RPMI7951 (cell line): Measurements from ENCODE around the gene EIF4H. TPM values are rescaled to one million over a fixed set of nuclear protein-coding genes. Genes with fewer than 3 reads are reported as not detected.
"Not testable (repeated sequence)": the region's sequence is repeated elsewhere in the genome, so short reads cannot be mapped to it uniquely, and the experiment has no call there.

Experiments
- DNase-seq: peaks from one replicate; pipeline ENCODE4 v3.0.0-alpha.2; 2012; ENCODE audit warnings: low read depth
- total RNA-seq: library from RNA; depleted of rRNA; stranded (reverse); fragments of >200 nt; shearing (Covaris generic); gene quantifications from 2 replicates; pipeline ENCODE4 v1.2.3, GENCODE V29; 2014

Gene EIF4H
- total RNA-seq, 1 experiment from 2014 or later: 190 TPM

DNA sequence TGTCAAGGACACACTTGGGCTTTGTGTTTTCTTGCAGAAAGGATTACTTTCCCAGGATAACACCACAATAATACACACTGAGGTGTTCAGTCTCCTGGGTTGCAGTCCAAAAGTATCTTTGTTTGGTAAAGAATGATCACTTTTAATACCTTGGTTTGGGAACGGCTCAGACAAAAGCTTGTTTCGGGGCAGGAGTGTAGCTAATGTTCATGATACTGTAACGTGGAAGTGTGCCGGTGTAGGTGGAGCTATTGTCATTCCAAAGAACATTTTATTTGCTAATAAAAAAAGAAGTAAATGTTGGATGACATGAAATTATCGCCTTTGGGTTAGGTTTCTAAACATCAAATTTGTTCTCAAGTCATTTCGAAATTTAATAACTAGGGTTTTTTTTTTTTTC lies 1.2 kb downstream of the EIF4H start:
- no peak for DNase-seq

DNA sequence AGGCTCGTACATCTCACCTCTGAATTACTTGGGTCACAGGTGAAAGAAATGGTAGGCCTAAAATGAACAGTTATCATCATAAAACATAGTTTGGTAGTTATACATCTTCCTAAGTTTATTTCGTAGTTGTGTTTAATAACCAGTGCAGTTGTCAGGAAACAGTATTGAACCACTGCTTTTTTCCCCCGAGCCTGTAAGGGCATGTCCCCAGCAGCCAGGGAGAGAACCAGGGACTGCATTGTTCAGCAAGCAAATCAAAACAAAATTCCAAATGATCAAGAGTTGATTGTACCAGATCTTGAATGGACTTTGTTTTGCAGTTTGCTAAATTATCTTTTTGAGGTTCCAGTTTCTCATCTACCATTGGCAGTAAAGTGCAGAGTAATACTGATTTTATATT lies 2.4 kb downstream of the EIF4H start:
- DNase-seq: no peak

DNA sequence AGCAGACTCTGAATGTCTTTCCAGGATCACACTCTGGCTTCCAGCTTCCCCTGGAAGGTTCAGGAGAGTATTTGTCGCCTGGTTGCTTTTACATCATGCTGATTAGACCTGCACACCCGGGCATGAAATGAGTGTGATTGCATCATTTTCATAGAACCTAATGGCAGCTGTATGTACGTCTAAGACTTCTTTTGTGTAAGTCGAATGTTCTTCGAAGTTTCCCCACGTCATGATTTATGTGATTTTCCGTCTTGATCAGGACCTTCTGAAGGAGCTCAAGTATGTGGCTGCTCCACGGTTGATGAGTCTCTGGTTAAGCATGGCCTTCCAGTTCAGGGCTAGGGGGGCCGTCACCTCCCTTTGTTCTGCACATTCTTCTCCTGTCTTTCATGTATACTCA lies 4.5 kb downstream of the EIF4H start:
- DNase-seq: no peak

DNA sequence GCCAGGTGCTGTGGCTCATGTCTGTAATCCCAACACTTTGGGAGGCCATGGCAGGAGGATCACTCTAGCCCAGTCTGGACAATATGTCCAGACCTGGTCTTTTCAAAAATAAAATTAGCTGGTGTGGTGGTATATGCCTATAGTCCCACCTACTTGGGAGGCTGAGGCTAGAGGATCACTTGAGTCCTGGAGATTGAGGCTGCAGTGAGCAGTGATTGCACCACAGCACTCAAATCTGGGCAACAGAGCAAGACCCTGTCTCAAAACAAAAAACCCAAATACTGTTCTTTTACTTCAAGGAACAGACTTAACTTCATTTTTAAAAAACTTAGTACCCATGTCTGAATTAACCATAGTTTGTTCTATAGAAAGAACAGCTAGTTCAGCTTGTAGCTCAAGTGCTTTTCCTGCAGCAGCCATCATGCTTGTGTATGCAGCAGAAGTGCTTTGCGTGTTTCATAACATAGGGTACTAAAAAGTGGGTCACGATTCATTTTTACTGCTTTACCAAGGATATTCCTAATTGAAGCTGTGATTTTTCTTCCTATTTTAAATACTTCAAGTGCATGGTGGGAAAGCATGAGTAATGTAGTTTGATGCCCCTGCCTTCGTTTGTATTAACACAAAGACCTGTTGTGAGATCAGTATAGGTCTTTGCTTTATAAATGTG lies 5.9 kb downstream of the EIF4H start:
- no peak for DNase-seq

DNA sequence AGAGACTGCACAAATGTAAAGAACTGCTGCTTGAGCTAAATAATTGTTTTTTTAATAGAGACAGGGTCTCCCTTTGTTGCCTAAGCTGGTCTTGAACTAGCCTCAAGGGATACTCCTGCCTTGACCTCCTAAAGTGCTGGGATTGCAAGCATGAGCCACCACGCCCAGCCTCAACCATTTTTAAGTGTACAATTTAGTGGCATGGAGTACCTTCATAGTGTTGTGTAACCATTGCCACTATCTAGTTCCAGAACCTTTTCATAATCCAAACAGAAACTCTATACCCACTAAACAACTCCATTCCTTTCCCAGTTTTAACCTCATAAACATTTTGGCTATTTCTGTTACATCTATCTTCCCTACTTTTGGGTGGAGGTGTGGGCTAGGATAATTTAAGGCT lies 6.7 kb downstream of the EIF4H start:
- DNase-seq: no peak

DNA sequence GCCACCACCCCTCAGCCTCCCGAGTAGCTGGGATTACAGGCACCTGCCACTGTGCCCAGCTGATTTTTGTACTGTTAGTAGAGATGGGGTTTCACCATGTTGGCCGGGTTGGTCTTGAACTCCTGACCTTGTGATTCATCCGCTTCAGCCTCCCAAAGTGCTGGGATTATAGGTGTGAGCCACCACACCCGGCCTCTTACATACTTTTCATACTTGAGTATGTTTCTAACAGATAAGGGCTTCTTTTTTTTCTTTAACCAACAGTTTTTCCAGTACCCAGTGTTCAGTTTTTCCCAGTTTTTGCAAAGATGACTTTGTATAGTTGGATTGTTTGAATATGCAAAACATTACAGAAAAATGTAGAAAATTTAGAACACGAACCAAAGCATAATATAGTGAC lies 7.7 kb downstream of the EIF4H start:
- no peak for DNase-seq

DNA sequence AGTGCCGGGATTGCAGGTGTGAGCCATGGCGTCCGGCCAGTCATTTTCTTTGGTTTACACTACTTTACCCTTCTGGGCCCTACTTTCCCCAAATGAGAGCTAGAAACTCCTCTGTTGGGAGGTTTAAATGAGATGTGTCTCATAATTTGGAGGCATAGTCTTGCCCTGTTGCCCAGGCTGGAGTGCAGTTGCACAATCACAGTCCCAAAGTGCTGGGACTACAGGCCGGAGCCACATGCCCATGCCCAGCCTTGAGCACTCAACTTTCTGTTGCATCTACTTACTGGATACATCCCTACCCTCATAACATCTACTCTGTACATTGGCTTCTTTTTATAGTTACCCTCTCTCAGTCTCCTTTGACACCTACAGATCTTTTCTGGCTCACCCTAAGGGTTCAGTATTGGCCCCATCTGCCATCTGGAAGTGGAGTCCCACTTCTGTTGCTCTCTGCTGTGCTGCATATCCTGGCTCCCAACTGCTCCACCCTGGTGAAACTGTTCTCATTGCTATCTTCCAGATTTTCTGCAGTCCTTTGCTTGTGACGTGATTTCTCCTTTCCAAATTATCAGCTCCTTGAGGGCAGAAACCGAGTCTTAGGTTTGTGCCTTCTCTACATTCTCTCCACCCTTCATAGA lies 8.4 kb downstream of the EIF4H start:
- no peak for DNase-seq

DNA sequence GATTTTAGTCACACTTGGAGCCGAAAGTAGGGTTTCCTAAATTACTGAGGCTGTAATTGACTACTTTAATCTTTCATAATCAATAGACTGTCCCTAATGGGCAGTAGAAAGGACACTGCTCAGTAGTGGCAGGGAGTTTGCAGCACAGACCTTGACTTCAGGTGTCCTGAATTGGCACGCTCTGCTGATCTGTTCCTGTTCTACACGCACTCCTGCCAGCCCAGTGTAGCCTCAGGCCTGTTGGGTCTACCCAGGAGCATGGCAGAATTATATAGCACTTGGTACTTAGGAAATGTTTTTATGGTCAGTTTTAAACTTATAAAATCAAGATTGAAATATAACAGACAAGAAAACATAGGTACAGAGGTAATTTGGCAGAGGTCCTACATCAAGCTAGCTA lies 9.0 kb downstream of the EIF4H start:
- DNase-seq: no peak

DNA sequence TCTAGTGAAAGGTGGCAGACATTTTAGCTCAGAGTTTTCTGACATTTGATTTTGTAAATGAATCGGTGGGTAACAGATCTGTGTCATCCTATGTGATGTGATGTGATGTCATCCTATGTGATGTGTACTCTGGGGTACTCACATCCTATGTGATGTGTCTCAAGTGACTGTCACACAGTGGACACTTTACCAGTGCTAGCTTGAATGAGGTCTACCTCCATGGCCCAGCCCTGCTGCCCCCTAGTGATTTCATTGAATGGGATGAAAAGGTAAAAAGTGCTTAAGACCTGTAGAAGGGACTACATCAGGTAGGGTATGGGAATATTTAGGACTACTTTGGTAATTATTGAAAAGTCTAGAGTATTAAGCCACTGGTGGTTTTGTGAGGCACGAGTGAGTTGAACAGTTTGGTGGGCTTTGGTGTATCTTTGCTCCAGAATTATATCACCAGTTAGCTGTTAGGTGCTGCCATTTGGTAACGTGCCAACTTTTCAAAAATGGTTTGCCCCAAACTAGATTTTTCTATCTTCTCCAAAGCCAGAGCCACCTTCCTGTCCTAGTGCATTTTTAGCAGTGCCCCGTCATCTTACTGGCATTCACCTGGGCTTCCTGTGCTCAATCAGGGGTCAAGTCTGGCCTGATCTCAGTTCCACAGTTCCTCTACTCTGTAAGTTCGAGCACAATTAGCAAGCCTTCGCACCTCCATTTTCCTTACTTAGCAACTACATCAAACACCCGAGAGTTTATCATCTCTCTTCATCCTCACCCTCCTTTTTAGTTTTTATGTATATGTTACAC lies 9.7 kb downstream of the EIF4H start:
- no peak for DNase-seq

DNA sequence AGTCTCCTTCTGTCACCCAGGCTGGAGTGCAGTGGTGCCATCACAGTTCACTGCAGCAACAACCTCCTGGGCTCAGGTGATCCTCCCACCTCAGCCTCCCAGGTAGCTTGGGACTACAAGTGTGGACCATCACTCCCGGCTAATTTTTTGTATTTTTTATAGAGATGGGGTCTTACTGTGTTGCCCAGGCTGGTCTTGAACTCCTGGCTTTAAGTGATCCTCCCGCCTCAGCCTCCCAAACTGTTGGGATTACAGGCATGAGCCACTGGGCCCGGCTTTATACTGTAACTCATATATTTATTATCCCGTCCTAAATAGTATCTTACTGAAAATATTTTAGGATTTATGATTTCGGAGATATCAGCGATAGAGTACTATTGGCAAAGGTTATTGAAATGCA lies 10.9 kb downstream of the EIF4H start:
- no peak for DNase-seq

DNA sequence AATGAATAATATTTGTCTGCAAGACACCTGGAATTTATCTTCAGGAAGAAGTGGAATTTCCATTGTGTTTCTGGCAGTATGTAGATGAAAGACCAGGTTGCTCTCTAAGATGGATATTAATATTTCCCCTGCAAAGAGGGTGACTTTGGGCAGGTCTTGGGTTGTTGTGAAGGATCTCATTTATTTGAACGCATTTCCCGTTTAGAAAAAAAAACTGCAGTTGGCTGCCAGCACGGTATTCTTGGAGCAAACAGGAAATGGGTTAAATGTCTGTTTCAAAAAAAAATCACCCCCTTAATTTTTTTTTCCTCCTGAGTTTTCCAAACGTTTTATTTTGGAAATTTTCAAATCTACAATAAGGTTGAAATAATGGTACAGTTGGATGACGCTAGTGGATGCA lies 11.5 kb downstream of the EIF4H start:
- no peak for DNase-seq

DNA sequence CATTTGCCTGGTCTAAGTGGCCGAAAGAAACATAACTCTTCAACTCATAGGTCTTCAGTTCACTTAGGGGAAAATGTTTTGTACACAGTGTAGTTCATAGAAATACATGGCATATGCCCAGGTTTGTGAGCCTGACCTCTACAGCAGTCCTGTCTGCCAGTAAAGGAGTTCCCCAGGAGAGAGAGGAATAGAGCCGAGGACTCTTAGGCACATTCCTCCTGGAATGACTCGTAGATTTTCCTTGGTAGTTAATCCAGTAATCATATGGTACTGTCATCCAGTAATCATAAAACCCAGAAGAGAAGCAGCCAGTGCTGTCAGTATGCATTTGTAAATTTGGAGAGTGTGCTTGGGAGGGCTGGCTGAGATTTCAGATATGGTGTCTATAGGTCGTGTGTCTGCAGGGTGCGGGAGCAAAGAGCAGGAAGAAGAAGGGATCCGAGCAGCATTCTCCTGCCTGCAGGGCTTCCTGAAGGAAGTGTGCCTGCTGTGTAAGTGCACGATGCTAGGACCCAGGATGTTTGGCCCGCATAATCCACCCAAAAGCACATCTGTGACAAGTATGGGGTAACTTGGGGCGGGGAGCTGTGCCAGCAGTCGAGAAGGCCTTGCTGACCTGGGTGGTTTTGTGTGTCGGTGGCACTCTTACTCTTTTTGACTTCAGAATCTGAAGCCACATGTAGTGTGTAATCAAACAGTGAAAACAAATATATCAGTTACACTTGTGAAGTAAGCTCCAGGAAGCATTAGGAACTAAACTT lies 13.9 kb downstream of the EIF4H start:
- peak; percentile 47 for DNase-seq

DNA sequence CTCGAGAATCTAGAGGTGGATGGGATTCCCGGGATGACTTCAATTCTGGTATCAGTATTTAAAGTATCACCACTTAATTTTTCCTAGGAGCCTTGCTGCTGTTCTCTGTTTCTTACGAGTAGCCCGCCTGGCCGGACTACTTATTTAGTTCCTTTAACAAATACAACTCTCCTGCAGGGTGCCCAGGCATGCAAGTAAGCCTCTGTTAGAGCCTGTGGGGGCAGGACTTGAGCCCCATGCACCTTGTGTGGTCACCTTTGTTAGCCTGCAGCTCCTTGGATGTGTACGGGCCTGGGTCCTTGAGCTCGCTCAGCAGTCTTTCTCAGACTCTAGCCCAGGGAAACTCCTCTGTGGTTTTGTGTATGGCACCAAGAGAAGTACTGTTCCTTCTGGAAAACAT lies 16.1 kb downstream of the EIF4H start:
- DNase-seq: no peak

DNA sequence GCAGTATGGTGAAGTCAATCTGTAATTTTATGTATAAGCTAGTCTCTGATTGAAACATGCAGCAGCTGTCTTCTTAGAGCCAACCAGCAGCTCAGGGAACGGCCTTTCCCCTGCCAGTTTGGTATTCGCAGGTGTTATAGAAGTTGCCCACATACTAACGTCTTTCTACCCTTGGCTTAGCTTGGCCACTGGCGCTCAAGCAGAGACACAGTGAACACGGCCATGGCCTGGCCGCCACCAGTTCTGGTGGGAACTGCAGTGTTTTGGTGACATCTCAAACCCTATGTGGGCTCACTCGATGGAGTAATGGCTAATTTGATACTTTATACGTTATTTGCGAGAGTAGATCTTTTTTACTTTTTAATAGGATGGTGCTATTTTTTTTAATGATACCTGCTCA lies 17.1 kb downstream of the EIF4H start:
- DNase-seq: no peak

DNA sequence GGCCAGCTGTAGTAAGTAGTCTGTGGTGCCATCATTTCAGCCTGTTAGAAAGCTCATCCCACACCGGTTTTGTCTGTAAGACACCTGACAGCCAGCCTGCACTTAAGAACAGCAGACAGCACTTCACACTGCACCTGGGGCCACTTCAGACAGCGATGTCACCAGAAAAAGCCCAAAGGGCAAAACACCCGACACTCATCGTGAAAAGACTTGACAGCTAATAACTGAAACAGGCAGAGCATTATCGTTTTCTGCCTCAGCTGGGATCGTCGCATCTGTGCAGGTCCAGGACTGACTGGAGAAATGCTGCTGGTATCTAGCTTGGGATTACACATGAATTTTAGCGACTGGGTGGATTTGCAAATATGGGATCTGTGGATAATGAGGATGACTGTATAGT lies 18.9 kb downstream of the EIF4H start:
- DNase-seq: no peak

DNA sequence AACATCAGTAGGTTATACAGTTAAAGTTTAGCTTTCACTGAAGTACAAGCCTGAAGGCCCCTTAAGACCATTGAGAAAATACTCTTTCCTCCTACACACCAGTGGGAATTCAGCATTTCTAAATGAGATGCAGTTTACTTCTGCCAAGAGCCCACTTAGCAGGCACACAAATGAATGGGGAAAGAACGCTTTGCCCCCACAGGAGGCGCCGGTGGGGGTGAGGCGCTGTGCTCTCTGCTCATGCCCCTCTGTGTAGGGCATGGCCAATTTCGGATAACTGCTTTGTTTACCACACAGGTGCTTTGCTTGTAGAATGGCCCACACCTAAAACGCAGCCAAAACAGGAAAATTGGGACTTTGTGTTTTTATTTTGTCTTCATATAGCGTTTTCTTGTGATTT lies 19.8 kb downstream of the EIF4H start:
- no peak for DNase-seq

DNA sequence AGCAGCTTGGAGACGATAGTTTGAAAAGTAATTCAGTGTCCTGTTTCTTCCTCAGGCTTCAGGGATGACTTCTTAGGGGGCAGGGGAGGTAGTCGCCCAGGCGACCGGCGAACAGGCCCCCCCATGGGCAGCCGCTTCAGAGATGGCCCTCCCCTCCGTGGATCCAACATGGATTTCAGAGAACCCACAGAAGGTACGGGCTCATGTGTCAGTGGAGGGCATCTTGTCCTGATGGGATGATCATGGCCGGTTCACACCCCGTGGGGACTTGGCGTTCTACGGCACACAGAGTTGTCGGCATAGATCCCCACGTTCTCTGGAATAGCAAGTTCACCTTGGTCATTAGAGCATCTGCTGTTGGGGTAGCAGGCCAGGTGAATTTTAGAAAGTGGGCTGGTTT lies 20.5 kb downstream of the EIF4H start:
- DNase-seq: no peak

DNA sequence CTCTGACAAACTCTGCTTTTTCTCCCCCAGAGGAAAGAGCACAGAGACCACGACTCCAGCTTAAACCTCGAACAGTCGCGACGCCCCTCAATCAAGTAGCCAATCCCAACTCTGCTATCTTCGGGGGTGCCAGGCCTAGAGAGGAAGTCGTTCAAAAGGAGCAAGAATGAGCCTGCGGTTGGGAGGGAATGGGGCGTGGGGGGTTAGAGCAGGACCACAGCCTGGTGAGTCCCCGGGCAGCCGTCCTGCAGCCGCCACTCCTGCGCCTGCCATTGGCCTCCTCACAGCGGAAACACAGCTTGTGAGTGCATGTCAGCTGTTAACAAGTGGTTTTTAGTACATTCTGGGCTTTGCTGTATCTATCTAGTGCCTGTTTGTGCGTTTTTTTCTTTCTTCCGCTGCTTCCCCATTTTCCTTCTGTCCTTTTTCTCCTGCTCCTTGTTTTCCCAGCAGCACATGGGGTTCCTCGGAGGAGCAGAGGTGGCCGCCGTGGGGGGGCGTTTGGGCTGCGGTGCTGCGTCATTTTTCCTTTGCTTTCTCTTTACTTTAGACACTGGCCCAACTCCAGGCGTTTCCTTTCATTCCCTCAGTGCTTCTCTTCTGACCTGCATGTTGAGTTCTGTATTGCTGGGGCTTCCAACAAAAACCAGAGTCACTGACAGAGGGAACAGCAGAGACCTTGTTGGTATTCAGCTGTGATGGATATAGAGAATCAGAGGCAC lies 21.1 kb downstream of the EIF4H start:
- not testable (repeated sequence) for DNase-seq

DNA sequence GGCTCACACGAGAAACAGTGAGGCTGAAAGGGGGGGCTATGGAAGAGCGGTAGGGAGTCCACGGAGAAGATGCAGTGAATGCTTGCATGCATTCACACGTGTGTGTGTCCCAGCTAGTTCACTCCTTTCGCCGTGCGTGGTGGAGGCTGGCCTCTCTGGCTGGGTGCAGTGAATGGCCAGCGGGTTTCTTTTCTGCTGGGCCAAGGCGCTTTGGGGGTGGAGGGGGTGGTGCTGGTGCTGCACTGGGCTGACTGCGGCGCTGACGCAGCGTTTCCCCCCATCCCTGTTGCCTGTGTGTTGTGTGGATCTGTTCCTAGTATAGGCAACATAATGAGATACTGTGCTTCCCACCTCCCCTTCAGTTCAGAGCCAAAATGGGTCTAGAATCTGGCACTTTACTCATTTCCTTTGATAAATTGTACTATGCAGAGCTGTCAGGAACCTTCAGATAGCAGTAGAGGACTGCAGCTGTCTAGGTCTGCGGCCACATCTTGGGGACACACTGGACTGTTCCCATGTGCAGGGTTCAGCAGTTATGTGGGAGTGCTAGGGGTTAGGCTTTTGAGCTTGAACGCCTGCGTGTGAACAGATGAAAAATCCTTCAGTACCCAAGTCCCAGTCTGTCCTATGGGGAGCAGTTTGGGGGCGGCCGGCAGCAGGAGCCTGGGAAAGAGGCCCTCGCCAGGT lies 22.0 kb downstream of the EIF4H start:
- not testable (repeated sequence) for DNase-seq

DNA sequence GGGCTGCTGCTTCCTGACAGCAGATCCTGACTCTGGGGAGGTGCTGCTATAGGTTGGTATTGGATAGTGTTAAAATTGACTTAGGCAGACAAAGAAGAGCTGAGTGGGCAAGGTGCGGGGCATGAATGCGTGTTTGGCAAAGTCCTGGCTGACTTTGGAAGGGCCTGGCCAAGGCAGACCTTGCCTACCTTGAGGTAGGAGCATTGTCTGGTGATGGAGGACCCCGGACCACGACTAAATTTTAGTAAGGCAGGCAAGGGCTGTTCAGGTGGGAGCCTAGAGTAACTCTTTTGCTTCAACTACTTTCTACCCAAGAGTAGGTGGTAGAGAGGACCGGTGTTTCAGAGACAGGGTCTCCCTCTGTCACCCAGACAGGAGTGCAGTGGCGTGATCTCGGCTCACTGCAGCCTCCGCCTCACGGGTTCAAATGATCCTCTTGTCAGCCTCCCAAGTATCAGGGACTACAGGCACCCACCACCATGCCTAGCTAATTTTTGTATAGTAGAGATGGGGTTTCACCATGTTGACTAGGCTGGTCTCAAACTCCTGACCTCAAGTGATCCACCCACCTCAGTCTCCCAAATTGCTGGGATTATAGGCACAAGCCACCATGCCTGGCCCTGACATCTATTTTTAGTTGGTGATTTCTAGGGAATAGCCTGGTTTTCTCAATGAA lies 23.4 kb downstream of the EIF4H start:
- DNase-seq: no peak
